ENCODE data around the gene TAOK3.
A peak's percentile ranks its signal among the peaks of the same experiment; 100 is the strongest.
"Not testable (repeated sequence)": the region's sequence is repeated elsewhere in the genome, so short reads cannot be mapped to it uniquely, and the experiment has no call there.

Gene TAOK3

GRCh38 chr12:118135788-118136558, 236.7 kb downstream of the TAOK3 start, which contains the start of gene PEBP1:
TSS of gene PEBP1 (plus strand) at chr12:118136124. CDS start at chr12:118136210, 86 bp downstream.
- peak within 1 kb of the TSS; percentile 96 for H3K9ac ChIP-seq (ENCODE audit: insufficient read length)
- no peak within 1 kb of the TSS; the same call in 1 of the 2 replicates for H3K27ac ChIP-seq
- no peaks in the 10 kb centered on the region for H3K9me3 ChIP-seq (ENCODE audit: low read depth, low read length)
- DNase-seq (ENCODE audit: low read depth, low spot score), result peak; percentile 44
- peaks cover 25% of the 10 kb centered on the region for H3K36me3 ChIP-seq (ENCODE audit: insufficient read depth, low read length)
- H3K4me3 ChIP-seq, result peak within 1 kb of the TSS; percentile 86
- TF ChIP-seq FOXP2 (optimal IDR thresholded peaks at IDR 0.05; ENCODE audit: control extremely low read depth, extremely low read length, insufficient read depth) (peak; percentile 31), POLR2AphosphoS5 (IDR thresholded peaks at IDR 0.05; ENCODE audit: borderline replicate concordance, low read depth, low read length) (peak; percentile 95), EZH2 (IDR thresholded peaks at IDR 0.05) (no peak)

DNA sequence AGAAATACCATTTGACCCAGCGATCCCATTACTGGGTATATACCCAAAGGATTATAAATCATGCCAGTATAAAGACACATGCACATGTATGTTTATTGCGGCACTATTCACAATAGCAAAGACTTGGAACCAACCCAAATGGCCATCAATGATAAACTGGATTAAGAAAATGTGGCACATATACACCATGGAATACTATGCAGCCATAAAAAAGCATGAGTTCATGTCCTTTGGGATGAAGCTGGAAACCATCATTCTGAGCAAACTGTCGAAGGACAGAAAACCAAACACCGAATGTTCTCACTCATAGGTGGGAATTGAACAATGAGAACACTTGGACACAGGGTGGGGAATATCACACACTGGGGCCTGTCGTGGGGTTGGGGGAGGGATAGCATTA, 243.3 kb downstream of the TAOK3 start:
- H3K4me3 ChIP-seq; H3K27ac ChIP-seq; H3K9ac ChIP-seq (ENCODE audit: insufficient read length); DNase-seq (ENCODE audit: low read depth, low spot score); H3K36me3 ChIP-seq (ENCODE audit: insufficient read depth, low read length); H3K9me3 ChIP-seq (ENCODE audit: low read depth, low read length): not testable (repeated sequence)

GRCh38 chr12:118127867-118128266, 244.8 kb downstream of the TAOK3 start:
- no peak for DNase-seq (ENCODE audit: low read depth, low spot score)
- Histone ChIP-seq H3K27ac (no peak overlapping the region), H3K9me3 (ENCODE audit: low read depth, low read length) (no peaks in the 10 kb centered on the region), H3K4me3 (no peak overlapping the region), H3K9ac (ENCODE audit: insufficient read length) (no peak overlapping the region), H3K36me3 (ENCODE audit: insufficient read depth, low read length) (no peaks in the 10 kb centered on the region)
- TF ChIP-seq FOXP2 (optimal IDR thresholded peaks at IDR 0.05; ENCODE audit: control extremely low read depth, extremely low read length, insufficient read depth) (no peak), EZH2 (IDR thresholded peaks at IDR 0.05) (no peak), POLR2AphosphoS5 (IDR thresholded peaks at IDR 0.05; ENCODE audit: borderline replicate concordance, low read depth, low read length) (no peak)

- TF ChIP-seq POLR2AphosphoS5 (IDR thresholded peaks at IDR 0.05; ENCODE audit: borderline replicate concordance, low read depth, low read length) (no peak), EZH2 (IDR thresholded peaks at IDR 0.05) (no peak)
- H3K4me3 ChIP-seq, result no peak overlapping the region
- H3K9ac ChIP-seq (ENCODE audit: insufficient read length), result no peak overlapping the region
- no peaks in the 10 kb centered on the region for H3K36me3 ChIP-seq (ENCODE audit: insufficient read depth, low read length)
- no peaks in the 10 kb centered on the region for H3K9me3 ChIP-seq (ENCODE audit: low read depth, low read length)
- no peak for DNase-seq (ENCODE audit: low read depth, low spot score)
- no peak overlapping the region for H3K27ac ChIP-seq
These were observed 246.5 kb downstream of the TAOK3 start for GRCh38 chr12:118126119-118126757.

DNA sequence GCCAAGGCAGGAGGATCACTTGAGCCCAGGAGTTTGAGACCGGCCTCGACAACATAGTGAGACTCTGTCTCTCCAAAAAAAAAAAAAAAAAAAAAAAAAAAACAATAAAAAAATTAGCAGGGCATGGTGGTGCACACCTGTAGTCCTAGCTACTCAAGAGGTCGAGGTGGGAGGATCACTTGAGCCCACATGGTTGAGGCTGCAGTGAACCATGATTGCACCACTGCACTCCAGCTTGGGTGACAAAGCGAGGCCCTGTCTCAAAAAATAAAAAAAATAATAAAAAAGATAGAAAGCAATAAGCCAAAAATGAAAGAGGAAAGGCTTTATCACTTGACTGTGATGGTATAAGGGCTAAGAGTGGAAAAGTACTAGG, 247.0 kb downstream of the TAOK3 start:
- H3K27ac ChIP-seq, result no peak overlapping the region
- H3K9me3 ChIP-seq (ENCODE audit: low read depth, low read length), result no peaks in the 10 kb centered on the region
- no peaks in the 10 kb centered on the region for H3K36me3 ChIP-seq (ENCODE audit: insufficient read depth, low read length)
- H3K4me3 ChIP-seq, result no peak overlapping the region
- no peak overlapping the region for H3K9ac ChIP-seq (ENCODE audit: insufficient read length)
- TF ChIP-seq FOXP2 (optimal IDR thresholded peaks at IDR 0.05; ENCODE audit: control extremely low read depth, extremely low read length, insufficient read depth) (no peak), POLR2AphosphoS5 (IDR thresholded peaks at IDR 0.05; ENCODE audit: borderline replicate concordance, low read depth, low read length) (no peak), EZH2 (IDR thresholded peaks at IDR 0.05) (no peak)
- no peak for DNase-seq (ENCODE audit: low read depth, low spot score)

DNA sequence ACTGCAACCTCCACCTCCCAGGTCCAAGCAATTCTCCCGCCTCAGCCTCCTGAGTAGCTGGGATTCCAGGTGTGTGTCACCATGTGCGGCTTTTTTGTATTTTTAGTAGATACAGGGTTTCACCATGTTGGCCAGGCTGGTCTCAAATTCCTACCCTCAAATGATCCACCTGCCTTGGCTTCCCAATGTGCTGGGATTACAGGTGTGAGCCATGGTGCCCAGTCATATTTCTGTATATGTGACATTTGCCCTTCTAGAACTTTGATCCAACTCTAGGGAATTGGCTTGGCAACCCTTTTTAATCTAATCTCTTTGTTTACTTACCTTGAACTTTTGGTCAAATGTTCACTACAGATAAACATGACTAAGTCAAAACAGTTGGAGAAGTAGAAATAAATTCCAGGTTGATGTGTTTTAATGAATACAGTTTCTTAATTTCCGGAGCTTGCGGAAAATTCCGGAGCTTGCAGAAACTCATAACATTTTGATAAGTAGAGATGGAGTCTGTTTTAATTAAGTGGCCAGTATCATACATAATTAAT, 248.3 kb downstream of the TAOK3 start:
- Histone ChIP-seq H3K9ac (ENCODE audit: insufficient read length) (no peak overlapping the region), H3K9me3 (ENCODE audit: low read depth, low read length) (no peaks in the 10 kb centered on the region), H3K36me3 (ENCODE audit: insufficient read depth, low read length) (no peaks in the 10 kb centered on the region), H3K27ac (no peak overlapping the region), H3K4me3 (no peak overlapping the region)
- DNase-seq (ENCODE audit: low read depth, low spot score), result no peak
- TF ChIP-seq EZH2 (IDR thresholded peaks at IDR 0.05) (no peak), POLR2AphosphoS5 (IDR thresholded peaks at IDR 0.05; ENCODE audit: borderline replicate concordance, low read depth, low read length) (no peak), FOXP2 (optimal IDR thresholded peaks at IDR 0.05; ENCODE audit: control extremely low read depth, extremely low read length, insufficient read depth) (no peak)

- no peak for DNase-seq (ENCODE audit: low read depth, low spot score)
- H3K36me3 ChIP-seq (ENCODE audit: insufficient read depth, low read length), result no peaks in the 10 kb centered on the region
- H3K4me3 ChIP-seq, result no peak overlapping the region
- TF ChIP-seq POLR2AphosphoS5 (IDR thresholded peaks at IDR 0.05; ENCODE audit: borderline replicate concordance, low read depth, low read length) (no peak), FOXP2 (optimal IDR thresholded peaks at IDR 0.05; ENCODE audit: control extremely low read depth, extremely low read length, insufficient read depth) (no peak), EZH2 (IDR thresholded peaks at IDR 0.05) (no peak)
- H3K27ac ChIP-seq, result no peak overlapping the region
- H3K9ac ChIP-seq (ENCODE audit: insufficient read length), result no peak overlapping the region
- no peaks in the 10 kb centered on the region for H3K9me3 ChIP-seq (ENCODE audit: low read depth, low read length)
These were observed 250.4 kb downstream of the TAOK3 start for GRCh38 chr12:118122264-118122663.

GRCh38 chr12:118120579-118121363, 251.9 kb downstream of the TAOK3 start:
- H3K9me3 ChIP-seq (ENCODE audit: low read depth, low read length), result no peaks in the 10 kb centered on the region
- TF ChIP-seq FOXP2 (optimal IDR thresholded peaks at IDR 0.05; ENCODE audit: control extremely low read depth, extremely low read length, insufficient read depth), result no peak
- no peak for TF ChIP-seq EZH2 (IDR thresholded peaks at IDR 0.05)
- TF ChIP-seq POLR2AphosphoS5 (IDR thresholded peaks at IDR 0.05; ENCODE audit: borderline replicate concordance, low read depth, low read length), result no peak
- no peak overlapping the region for H3K9ac ChIP-seq (ENCODE audit: insufficient read length)
- H3K36me3 ChIP-seq (ENCODE audit: insufficient read depth, low read length), result no peaks in the 10 kb centered on the region
- H3K4me3 ChIP-seq, result no peak overlapping the region
- 0 out of 2 replicates have a peak overlapping the region, but pooled peaks have one; percentile 1 for H3K27ac ChIP-seq
- DNase-seq (ENCODE audit: low read depth, low spot score), result no peak
